Measurements from ENCODE around the gene IL31. TPM values are rescaled to one million over a fixed set of nuclear protein-coding genes. Genes with fewer than 3 reads are reported as not detected.

Gene IL31
- polyA plus RNA-seq (2012; ENCODE audit: insufficient read depth, insufficient read length, low read depth), result not detected

- no peak for DNase-seq
- no peaks in the 10 kb centered on the region; the same call in 1 of the 2 replicates for H3K9me3 ChIP-seq
- no peaks in the 10 kb centered on the region for H3K36me3 ChIP-seq
- no peak within 1 kb of the TSS for H3K4me3 ChIP-seq (ENCODE audit: low read depth, low read length)
- no peak for TF ChIP-seq CTCF (IDR thresholded peaks at IDR 0.05; ENCODE audit: low read depth, low read length)
- H3K27me3 ChIP-seq, result no peaks in the 10 kb centered on the region
- H3K4me1 ChIP-seq, result no peaks in the 10 kb centered on the region
Observed at GRCh38 chr12:122174155-122174845, at the start of gene IL31. Gene IL31 (minus strand): TSS chr12:122174221. CDS start chr12:122174172, 49 bp downstream.

GRCh38 chr12:122216445-122216844 is 42.4 kb upstream of the IL31 start:
- no peaks in the 10 kb centered on the region for H3K27me3 ChIP-seq
- H3K36me3 ChIP-seq, result peaks cover 87% of the 10 kb centered on the region
- no peak for TF ChIP-seq CTCF (IDR thresholded peaks at IDR 0.05; ENCODE audit: low read depth, low read length)
- H3K4me1 ChIP-seq, result no peaks in the 10 kb centered on the region
- DNase-seq, result no peak
- no peaks in the 10 kb centered on the region for H3K9me3 ChIP-seq
- no peak overlapping the region for H3K4me3 ChIP-seq (ENCODE audit: low read depth, low read length)

GRCh38 chr12:122215771-122216170 is 41.8 kb upstream of the IL31 start:
- TF ChIP-seq CTCF (IDR thresholded peaks at IDR 0.05; ENCODE audit: low read depth, low read length), result no peak
- Histone ChIP-seq H3K9me3 (no peaks in the 10 kb centered on the region), H3K27me3 (no peaks in the 10 kb centered on the region), H3K4me1 (no peaks in the 10 kb centered on the region), H3K4me3 (ENCODE audit: low read depth, low read length) (no peak overlapping the region), H3K36me3 (peaks cover 85% of the 10 kb centered on the region)
- no peak for DNase-seq

GRCh38 chr12:122208073-122208820 is 34.2 kb upstream of the IL31 start:
- H3K4me3 ChIP-seq (ENCODE audit: low read depth, low read length), result no peak overlapping the region
- peaks cover 19% of the 10 kb centered on the region for H3K27me3 ChIP-seq
- H3K36me3 ChIP-seq, result peaks cover 60% of the 10 kb centered on the region
- no peak for DNase-seq
- no peaks in the 10 kb centered on the region for H3K9me3 ChIP-seq
- no peaks in the 10 kb centered on the region for H3K4me1 ChIP-seq
- TF ChIP-seq CTCF (IDR thresholded peaks at IDR 0.05; ENCODE audit: low read depth, low read length), result no peak

GRCh38 chr12:122207391-122207790 is 33.4 kb upstream of the IL31 start:
- DNase-seq, result no peak
- Histone ChIP-seq H3K4me3 (ENCODE audit: low read depth, low read length) (no peak overlapping the region), H3K9me3 (no peaks in the 10 kb centered on the region), H3K4me1 (peaks cover 6% of the 10 kb centered on the region), H3K36me3 (peaks cover 53% of the 10 kb centered on the region), H3K27me3 (peaks cover 19% of the 10 kb centered on the region)
- no peak for TF ChIP-seq CTCF (IDR thresholded peaks at IDR 0.05; ENCODE audit: low read depth, low read length)

- H3K4me3 ChIP-seq (ENCODE audit: low read depth, low read length), result no peak overlapping the region
- DNase-seq, result no peak
- H3K36me3 ChIP-seq, result peaks cover 49% of the 10 kb centered on the region
- no peaks in the 10 kb centered on the region for H3K9me3 ChIP-seq
- no peak for TF ChIP-seq CTCF (IDR thresholded peaks at IDR 0.05; ENCODE audit: low read depth, low read length)
- H3K4me1 ChIP-seq, result peaks cover 7% of the 10 kb centered on the region
- peaks cover 19% of the 10 kb centered on the region for H3K27me3 ChIP-seq
Observed at GRCh38 chr12:122206976-122207375, 33.0 kb upstream of the IL31 start.
